D721Med (cell line): ENCODE measurements around the gene FOXF2.
"Not testable (repeated sequence)": the region's sequence is repeated elsewhere in the genome, so short reads cannot be mapped to it uniquely, and the experiment has no call there.

Source experiments
- DNase-seq: peaks from one replicate; pipeline ENCODE4 v3.0.0; 2011; ENCODE audit warnings: low spot score; ENCODE audit not compliant: insufficient read length
- FAIRE-seq: peaks from 2 replicates; lab custom pipeline; 2011; peaks lifted over from hg19 to GRCh38; lab: Jason Lieb, UNC
- TF ChIP-seq, protein P1 (sequence below): IDR thresholded peaks from 2 replicates; pipeline ENCODE4 v1.5.1; 2012; ENCODE audit warnings: mild to moderate bottlenecking, control low read depth; ENCODE audit not compliant: insufficient read depth; ENCODE audit errors: missing control alignments

Gene FOXF2

GRCh38 chr6:1351381-1352008 lies 37.9 kb upstream of the FOXF2 start:
- no peak for DNase-seq
- TF ChIP-seq, protein P1, sequence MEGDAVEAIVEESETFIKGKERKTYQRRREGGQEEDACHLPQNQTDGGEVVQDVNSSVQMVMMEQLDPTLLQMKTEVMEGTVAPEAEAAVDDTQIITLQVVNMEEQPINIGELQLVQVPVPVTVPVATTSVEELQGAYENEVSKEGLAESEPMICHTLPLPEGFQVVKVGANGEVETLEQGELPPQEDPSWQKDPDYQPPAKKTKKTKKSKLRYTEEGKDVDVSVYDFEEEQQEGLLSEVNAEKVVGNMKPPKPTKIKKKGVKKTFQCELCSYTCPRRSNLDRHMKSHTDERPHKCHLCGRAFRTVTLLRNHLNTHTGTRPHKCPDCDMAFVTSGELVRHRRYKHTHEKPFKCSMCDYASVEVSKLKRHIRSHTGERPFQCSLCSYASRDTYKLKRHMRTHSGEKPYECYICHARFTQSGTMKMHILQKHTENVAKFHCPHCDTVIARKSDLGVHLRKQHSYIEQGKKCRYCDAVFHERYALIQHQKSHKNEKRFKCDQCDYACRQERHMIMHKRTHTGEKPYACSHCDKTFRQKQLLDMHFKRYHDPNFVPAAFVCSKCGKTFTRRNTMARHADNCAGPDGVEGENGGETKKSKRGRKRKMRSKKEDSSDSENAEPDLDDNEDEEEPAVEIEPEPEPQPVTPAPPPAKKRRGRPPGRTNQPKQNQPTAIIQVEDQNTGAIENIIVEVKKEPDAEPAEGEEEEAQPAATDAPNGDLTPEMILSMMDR = no peak
- no peak for FAIRE-seq

- not testable (repeated sequence) for DNase-seq, FAIRE-seq
Observed at GRCh38 chr6:1355068-1355467, 34.3 kb upstream of the FOXF2 start.

GRCh38 chr6:1361717-1362116 lies 27.7 kb upstream of the FOXF2 start:
- DNase-seq, FAIRE-seq: not testable (repeated sequence)

- TF ChIP-seq, protein P1 = no peak
- DNase-seq = no peak
- no peak for FAIRE-seq
Observed at GRCh38 chr6:1362643-1363042, 26.7 kb upstream of the FOXF2 start.

DNA sequence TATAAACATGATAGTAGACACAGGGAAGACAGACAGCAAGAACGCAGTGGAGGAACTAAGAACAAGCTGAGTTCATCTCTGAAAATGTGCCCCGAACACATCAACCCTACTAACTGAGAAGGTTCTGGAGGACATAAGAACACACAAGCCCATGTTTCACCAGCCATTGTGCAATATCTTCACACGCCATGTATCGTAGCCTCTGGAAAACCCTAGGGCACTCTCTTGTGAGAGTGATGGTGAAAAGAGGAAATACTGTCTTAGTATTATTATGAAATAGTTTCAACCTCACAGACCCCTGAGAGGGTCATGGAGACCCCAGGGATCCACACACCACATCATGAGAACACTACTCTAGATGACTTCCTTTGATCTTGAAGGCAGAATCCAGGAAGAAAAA lies 26.1 kb upstream of the FOXF2 start:
- TF ChIP-seq, protein P1 = no peak
- no peak for DNase-seq
- FAIRE-seq = no peak

- TF ChIP-seq, protein P1 = peak; percentile 56
- DNase-seq (no peak), FAIRE-seq (no peak)
Observed at GRCh38 chr6:1363729-1364572, 25.4 kb upstream of the FOXF2 start.

- TF ChIP-seq, protein P1 = no peak
- no peak for FAIRE-seq
- no peak for DNase-seq
Observed at GRCh38 chr6:1364791-1365190, 24.6 kb upstream of the FOXF2 start.

DNA sequence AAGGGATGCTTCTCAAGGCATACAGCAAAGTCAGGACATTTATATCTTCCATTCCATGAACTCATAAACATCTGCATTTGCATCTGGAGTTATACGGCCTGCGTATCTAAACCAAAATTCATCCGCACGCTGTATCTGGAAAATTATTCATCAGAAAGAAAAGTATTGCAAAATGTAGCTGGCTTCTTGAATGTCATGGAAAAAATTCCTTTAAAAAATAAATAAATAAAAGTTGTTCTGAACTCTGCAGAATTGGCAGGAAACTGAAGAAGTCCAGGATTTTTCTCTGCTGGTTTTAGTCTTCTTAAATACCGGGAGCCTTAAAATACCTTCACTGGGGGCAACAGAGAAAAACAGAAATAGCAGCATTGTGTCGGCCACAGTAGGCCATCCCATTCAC lies 23.7 kb upstream of the FOXF2 start:
- DNase-seq (no peak), FAIRE-seq (no peak)
- TF ChIP-seq, protein P1 = no peak
